K562 (cell line): ENCODE data around the gene ADAM15. TPM values are rescaled to one million over a fixed set of nuclear protein-coding genes. Genes with fewer than 3 reads are reported as not detected.

Source experiments
- CBX8 ChIP-seq: fragments of 200-600 bp; sonication (generic); IDR thresholded peaks from 2 replicates; pipeline ENCODE4 v1.6.1; 2012; ENCODE audit warnings: borderline replicate concordance, mixed run types, low read depth, mild to moderate bottlenecking, moderate library complexity, mixed read lengths, low read length, control low read depth, inconsistent platforms; ENCODE audit not compliant: poor library complexity, severe bottlenecking; ENCODE audit errors: extremely low read depth
- NCOA2 ChIP-seq, 2 experiments: fragments of 450-650 bp; IDR thresholded peaks; 2 replicates each; pipeline ENCODE4 v1.6.1; 2018; ENCODE audit warnings: mild to moderate bottlenecking in 2 of 2, moderate library complexity in 1 of 2; ENCODE audit not compliant: partially characterized antibody in 2 of 2
- RAD21 ChIP-seq, 2 experiments: fragments of 250-450 bp in 1 of 2; fragments of 450-650 bp in 1 of 2; sonication (Bioruptor Pico) in 1 of 2; formaldehyde crosslinking in 1 of 2; IDR thresholded peaks in 1 of 2; conservative IDR thresholded peaks in 1 of 2; 2 replicates each; pipeline versions ENCODE4 v1.4.0 to v1.8.0; 2020 to 2022; ENCODE audit warnings: mild to moderate bottlenecking in 2 of 2, moderate library complexity in 1 of 2
- REST ChIP-seq, 2 experiments: fragments of 450-650 bp; formaldehyde crosslinking in 1 of 2; IDR thresholded peaks; 2 replicates each; pipeline versions ENCODE4 v1.4.0 to v1.6.1; 2014 to 2020; ENCODE audit warnings: mild to moderate bottlenecking in 2 of 2, borderline replicate concordance in 1 of 2, low read depth in 1 of 2
- SMARCA4 ChIP-seq: fragments of 450-650 bp; IDR thresholded peaks from 2 replicates; pipeline ENCODE4 v1.6.1; 2016
- STAT5A ChIP-seq: IDR thresholded peaks from 2 replicates; pipeline ENCODE4 v1.6.1; 2012; ENCODE audit warnings: low read length, inconsistent platforms, borderline replicate concordance
- TCFL5 ChIP-seq: fragments of 250-450 bp; sonication (Bioruptor Pico); conservative IDR thresholded peaks from 2 replicates; pipeline ENCODE4 v1.6.1; 2021; ENCODE audit warnings: mild to moderate bottlenecking, moderate library complexity, matching md5 sums
- TEAD4 ChIP-seq, 2 experiments: sonication (generic) in 1 of 2; formaldehyde crosslinking in 1 of 2; IDR thresholded peaks; 2 replicates each; pipeline versions ENCODE4 v1.6.1 to v1.8.0; 2012 to 2022; ENCODE audit warnings: borderline replicate concordance in 1 of 2, inconsistent platforms in 1 of 2, low read length in 1 of 2, mild to moderate bottlenecking in 1 of 2, missing genetic modification reagents in 1 of 2
- XRCC3 ChIP-seq: fragments of 450-650 bp; IDR thresholded peaks from 2 replicates; pipeline ENCODE4 v1.6.1; 2017; ENCODE audit warnings: mild to moderate bottlenecking, moderate library complexity
- polyA plus RNA-seq, 8 experiments: library from polyadenylated mRNA; depleted of rRNA in 4 of 8; stranded (reverse) in 5 of 8; unstranded in 3 of 8; fragments of >200 nt; fragmentation: Nextera tagmentation in 2 of 8; fragmentation: Illumina TruSeq in 1 of 8; extraction: Ambion mirVana in 2 of 8; extraction: Trizol in 1 of 8; gene quantifications; 2 replicates each; pipeline versions ENCODE4 v1.2.1 to v1.2.3, GENCODE V29; 2011 to 2014; ENCODE audit warnings: inconsistent platforms in 1 of 8, missing spikeins in 1 of 8
- total RNA-seq, 7 experiments: library from RNA; depleted of rRNA in 6 of 7; stranded (reverse); fragments of >200 nt in 6 of 7; fragmentation: Illumina TruSeq in 2 of 7; extraction: Trizol in 2 of 7; gene quantifications; 2 replicates each; pipeline versions ENCODE4 v1.2.1 to v1.2.3, GENCODE V29; 2011 to 2021; ENCODE audit warnings: low replicate concordance in 1 of 7
- TF ChIP-seq, protein P1 (sequence below): fragments of 250-450 bp; sonication (Bioruptor Pico); IDR thresholded peaks from 2 replicates; pipeline ENCODE4 v1.4.0; 2020

Gene ADAM15
- total and polyA plus RNA-seq, 9 of the 15 experiments (the other 6 are each of a cell fraction or from before 2014, with no cell fraction given): 0.69 to 72.3 (median 32.8) TPM

DNA sequence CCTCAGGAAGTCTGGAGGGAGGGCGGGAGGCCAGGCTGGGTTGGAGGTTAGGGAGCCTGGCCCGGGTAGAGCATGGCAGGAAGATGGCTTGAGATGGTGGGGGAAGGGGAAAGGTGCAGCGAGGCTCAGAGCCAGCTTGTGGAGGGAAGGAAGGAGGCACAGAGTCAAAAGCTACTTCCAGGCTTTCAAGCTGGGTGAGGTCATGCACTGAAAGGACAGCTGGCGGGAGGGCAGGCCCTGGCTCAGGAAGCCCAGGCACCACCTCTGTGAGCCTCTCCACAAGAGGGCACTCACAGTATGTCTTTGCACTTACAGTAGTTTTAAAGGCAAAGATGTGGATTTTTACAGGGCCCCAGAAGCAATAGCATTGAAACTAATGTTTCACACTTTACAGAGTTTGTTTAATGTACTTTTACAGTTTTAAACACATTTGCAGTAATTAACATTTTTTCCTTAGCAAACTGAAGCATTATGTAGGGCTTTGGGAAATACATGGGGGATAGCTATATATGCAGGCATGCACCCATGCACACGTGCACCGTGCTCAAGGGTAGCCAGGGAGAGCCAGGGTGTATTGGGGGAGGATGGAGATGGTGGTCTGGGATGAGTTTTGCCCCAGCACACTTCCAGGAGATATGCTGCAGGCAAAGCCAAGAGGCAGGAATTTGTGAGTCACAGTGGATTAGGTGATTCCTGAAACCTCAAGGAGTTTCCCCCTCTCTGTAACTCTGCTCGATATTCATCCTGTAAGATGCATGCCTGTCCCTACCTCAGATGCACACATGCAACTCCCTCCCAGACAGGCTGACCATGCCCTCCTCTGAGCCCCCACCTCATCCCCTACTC is 6.1 kb upstream of the ADAM15 start (continued):
- TF ChIP-seq, protein P1, sequence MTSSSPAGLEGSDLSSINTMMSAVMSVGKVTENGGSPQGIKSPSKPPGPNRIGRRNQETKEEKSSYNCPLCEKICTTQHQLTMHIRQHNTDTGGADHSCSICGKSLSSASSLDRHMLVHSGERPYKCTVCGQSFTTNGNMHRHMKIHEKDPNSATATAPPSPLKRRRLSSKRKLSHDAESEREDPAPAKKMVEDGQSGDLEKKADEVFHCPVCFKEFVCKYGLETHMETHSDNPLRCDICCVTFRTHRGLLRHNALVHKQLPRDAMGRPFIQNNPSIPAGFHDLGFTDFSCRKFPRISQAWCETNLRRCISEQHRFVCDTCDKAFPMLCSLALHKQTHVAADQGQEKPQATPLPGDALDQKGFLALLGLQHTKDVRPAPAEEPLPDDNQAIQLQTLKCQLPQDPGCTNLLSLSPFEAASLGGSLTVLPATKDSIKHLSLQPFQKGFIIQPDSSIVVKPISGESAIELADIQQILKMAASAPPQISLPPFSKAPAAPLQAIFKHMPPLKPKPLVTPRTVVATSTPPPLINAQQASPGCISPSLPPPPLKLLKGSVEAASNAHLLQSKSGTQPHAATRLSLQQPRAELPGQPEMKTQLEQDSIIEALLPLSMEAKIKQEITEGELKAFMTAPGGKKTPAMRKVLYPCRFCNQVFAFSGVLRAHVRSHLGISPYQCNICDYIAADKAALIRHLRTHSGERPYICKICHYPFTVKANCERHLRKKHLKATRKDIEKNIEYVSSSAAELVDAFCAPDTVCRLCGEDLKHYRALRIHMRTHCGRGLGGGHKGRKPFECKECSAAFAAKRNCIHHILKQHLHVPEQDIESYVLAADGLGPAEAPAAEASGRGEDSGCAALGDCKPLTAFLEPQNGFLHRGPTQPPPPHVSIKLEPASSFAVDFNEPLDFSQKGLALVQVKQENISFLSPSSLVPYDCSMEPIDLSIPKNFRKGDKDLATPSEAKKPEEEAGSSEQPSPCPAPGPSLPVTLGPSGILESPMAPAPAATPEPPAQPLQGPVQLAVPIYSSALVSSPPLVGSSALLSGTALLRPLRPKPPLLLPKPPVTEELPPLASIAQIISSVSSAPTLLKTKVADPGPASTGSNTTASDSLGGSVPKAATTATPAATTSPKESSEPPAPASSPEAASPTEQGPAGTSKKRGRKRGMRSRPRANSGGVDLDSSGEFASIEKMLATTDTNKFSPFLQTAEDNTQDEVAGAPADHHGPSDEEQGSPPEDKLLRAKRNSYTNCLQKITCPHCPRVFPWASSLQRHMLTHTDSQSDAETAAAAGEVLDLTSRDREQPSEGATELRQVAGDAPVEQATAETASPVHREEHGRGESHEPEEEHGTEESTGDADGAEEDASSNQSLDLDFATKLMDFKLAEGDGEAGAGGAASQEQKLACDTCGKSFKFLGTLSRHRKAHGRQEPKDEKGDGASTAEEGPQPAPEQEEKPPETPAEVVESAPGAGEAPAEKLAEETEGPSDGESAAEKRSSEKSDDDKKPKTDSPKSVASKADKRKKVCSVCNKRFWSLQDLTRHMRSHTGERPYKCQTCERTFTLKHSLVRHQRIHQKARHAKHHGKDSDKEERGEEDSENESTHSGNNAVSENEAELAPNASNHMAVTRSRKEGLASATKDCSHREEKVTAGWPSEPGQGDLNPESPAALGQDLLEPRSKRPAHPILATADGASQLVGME (CRISPR knock-in tag): no peak
- TF ChIP-seq REST (IDR thresholded peaks at IDR 0.05; ENCODE audit: borderline replicate concordance): peak; percentile 75
- TF ChIP-seq REST (CRISPR knock-in tag; IDR thresholded peaks at IDR 0.05; ENCODE audit: low read depth): no peak
- no peak for TF ChIP-seq NCOA2 (IDR thresholded peaks at IDR 0.05; ENCODE audit: partially characterized antibody in 2 of 2)
- peak; percentile 74 to 84 for TF ChIP-seq RAD21 (CRISPR knock-in tag; conservative IDR thresholded peaks at IDR 0.05 in 1 of 2, IDR thresholded peaks at IDR 0.05 in 1 of 2)
- TF ChIP-seq CBX8: no peak
- no peak for TF ChIP-seq TCFL5 (CRISPR knock-in tag)
- TF ChIP-seq TEAD4 (IDR thresholded peaks at IDR 0.05; ENCODE audit: low read length): no peak
- no peak for TF ChIP-seq TEAD4 (CRISPR knock-in tag; IDR thresholded peaks at IDR 0.05; ENCODE audit: borderline replicate concordance)
- no peak for TF ChIP-seq XRCC3
- no peak for TF ChIP-seq SMARCA4
- no peak for TF ChIP-seq STAT5A
